HG02885 (cell line): ENCODE data around the gene SAMD4A.

ENCODE experiments used
- ATAC-seq: cut with Tn5 transposase; IDR thresholded peaks from one replicate; pipeline ENCODE4 v1.9.1; 2021; ENCODE audit warnings: mild to moderate bottlenecking; ENCODE audit not compliant: unreplicated experiment, poor library complexity

The SAMD4A gene

DNA sequence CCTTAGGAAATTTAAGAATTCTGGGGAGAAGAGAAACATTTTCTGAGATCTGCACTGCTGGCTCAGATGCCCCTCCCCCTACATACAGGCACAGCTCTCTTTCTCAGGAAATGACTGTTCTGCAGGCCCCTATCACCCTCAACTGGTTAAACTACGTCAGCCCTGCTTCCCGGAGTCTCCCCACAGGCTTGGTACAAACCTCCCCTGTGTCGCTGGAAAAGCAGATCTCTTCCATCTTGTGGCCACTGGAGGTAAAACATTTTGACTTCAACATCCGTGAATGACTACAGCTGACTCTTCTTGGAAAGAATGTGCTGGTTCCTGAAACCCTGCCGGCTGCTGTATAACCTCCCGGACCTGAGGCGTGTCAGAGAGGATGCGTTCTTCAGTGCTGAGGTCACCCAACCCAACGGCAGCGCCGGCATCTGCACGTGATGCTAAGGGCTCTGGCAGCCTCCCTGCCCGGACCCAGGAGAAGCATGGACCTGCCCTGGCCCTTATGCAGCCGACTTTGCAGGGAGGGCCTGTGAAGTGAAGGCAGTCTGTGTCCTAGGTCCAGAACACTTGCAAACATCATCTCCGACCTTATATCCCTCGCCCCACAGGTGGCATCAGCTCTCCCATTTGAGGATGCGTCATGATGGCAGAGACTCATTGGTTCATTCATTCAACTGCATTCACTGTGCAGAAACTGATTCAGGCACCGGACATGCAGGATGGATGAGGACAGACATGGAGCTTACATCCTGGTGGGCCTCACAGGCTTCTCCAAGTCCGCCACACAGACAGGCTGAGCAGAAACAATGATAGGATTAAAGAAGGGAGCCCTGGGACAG lies 206.5 kb downstream of the SAMD4A start:
- ATAC-seq = peak; percentile 59

DNA sequence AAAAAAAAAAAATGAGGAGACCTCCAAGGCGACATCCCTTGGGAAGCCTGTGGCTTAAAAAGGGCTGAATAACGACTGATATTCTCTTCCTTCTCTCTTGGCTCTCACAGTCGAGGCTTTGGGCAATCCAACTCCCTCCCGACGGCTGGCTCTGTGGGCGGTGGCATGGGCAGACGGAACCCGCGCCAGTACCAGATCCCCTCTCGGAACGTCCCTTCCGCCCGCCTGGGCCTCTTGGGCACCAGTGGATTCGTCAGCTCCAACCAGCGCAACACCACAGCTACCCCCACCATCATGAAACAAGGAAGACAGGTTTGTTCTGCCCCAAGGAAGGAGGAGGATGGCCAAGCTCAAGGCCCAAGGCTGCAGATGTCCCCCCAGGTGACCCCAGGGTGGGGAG lies 207.9 kb downstream of the SAMD4A start:
- ATAC-seq = no peak

DNA sequence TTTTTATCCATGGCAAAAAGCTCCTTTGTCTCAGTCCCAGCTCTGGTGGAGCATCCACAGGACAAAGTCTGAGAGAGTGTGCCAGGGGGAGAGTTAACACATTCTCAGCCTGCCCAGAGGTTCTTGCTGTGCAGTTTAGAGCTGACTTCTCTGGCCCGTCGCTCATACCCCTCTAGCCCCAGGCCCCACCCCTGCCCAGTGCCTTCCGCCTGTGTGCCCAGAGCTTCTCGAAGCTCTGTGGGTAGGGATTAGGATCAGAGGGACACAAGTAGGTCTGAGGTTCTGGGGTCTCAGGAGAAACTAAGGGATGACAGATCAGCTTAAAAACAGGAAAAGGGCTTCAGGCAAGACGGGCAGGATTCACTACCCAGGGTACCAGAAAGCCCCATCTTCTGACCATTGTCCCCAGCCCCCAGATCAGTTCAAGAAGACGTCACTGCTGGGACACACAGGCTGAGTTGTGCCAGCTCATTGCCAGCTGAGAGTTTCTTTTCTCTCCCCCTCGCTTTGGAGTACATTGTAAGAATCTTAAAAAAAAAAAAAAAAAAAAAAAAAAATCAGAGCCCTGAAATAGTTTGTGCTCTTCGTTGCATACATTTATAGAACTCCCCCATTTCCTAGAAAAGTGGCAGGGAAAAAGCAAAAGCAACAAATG lies 208.7 kb downstream of the SAMD4A start:
- ATAC-seq = no peak

DNA sequence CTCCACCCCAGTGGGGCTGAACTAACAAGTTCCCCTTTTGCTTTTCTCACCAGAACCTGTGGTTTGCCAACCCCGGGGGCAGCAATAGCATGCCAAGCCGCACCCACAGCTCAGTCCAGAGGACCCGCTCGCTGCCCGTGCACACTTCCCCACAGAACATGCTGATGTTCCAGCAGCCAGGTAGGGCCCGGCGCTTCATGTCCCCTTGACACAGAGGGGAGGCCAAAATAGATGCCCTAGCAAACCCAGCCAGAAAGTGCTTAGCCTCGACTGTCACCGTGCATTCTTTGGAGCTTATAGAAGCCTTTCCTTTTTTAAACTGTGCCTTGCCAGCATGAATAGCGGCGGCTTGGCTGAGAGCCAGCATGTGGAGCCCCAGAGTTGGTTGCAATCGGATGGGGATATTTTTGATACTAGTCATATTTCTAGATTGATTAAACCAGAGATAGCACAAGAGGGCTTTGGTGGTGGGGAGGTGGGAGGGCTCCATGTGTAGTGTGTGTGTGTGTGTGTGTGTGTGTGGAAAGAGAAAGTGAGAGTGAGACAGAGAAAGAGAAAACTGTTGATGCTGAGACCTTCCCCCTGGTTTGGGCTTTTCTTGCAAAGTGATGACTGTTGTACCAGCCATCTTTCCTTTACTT lies 209.6 kb downstream of the SAMD4A start:
- peak; percentile 30 for ATAC-seq

DNA sequence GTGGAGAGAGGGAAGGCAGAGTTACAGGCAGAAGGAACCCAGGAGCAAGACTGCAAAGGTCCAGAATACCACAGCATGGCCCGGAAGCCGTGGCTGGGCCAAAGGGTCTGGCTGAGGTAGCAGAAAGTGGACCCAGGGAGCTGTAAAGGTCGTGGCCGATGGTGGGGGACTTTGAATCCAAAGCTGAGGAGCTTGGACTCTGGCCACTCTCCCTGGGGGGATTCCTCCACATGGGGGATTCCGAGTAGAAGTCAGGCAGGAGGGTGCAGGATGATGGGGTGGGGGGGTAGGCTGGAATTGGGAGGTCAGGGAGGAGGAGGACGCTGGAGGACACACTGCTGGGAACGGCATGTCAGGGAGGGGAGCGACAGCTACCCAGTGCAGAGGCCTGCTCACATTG lies 210.5 kb downstream of the SAMD4A start:
- no peak for ATAC-seq

DNA sequence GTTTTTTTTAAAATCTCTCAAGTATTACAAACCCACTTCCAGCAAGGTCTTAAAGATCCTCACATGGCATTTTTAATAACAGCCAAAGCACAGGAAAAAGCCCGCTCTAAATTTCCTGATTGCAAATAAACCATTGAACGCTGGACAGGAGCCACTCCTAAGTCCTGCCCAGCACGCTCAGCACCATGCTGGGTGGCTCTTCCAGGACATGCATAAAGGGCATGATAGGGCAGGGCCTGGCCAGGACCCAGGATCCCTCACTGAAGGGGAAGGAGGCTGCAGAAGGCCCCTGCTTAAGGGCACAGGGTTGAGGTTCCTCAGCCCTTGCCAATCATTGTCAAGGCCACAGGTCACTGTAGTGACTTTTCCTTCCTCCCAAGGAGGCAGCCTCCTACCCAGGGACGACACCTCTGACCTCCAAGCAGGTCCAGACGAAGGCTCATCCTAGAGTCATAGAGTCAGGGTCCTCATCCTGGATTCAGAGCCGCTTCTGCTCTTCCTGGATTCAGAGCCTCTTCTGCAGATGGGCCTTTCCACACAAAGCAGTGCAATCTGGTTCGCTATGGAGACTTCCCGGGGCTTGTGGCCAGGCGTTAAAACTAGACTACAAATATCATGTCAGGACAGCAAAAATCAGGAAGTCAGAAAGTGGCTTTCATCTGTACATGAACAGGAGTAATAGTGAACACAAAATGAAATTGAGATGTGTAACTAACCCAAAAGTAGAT lies 211.9 kb downstream of the SAMD4A start:
- no peak for ATAC-seq

DNA sequence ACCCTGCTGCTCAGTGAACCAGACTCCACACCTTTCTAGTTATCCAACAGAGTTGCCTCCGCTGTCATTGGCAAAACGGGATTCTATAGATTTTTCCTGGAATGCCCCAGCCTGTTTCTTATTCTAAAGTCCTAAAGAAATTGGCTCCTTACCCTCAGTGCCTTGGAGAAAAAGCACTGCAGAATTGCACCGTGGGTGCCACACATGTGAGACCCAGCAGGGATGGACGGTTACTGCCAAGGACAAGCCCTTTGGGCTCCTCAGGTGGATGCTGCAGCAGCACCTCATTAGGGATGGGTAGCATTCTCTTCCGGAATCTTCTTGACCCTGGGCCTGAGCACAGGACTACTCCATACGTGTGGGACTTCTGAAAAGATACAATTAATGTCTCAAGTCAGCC lies 214.2 kb downstream of the SAMD4A start:
- no peak for ATAC-seq

DNA sequence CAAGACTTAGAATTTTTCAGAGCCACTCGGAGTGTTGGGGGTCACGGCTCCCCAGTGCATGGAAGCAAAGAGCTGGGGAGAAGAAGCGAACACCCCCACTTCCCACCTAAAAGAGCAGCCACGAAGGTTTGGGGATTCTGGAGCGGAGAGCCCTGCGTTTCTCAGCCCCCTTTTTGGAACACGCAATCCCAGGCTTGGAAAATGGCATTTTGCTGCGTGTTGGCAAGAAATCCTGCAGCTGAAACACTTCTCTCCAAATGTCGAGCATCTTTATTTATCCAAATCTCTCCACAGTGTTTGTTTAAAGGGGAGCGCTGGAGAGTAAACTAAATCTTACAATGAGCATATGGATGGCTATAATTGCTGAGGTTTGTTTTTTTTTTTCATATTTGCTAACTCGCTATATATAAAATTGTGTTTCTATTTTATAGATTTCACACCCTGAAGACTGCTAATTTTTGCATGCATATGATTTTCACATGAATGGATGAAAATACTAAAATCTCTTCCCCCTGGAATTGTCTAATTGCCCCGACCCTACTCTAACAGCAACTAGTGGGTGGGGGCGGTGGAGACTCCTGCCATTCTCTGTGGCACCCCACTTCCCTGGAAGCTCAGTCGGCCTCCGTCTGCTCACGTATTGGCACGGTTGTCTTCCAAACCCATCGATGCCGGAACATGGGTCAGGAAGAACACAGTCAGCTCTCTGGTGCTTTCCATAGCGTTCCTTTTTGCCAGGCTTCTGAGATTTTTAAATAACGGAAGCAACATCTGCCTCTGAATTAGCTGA lies 215.2 kb downstream of the SAMD4A start:
- no peak for ATAC-seq

DNA sequence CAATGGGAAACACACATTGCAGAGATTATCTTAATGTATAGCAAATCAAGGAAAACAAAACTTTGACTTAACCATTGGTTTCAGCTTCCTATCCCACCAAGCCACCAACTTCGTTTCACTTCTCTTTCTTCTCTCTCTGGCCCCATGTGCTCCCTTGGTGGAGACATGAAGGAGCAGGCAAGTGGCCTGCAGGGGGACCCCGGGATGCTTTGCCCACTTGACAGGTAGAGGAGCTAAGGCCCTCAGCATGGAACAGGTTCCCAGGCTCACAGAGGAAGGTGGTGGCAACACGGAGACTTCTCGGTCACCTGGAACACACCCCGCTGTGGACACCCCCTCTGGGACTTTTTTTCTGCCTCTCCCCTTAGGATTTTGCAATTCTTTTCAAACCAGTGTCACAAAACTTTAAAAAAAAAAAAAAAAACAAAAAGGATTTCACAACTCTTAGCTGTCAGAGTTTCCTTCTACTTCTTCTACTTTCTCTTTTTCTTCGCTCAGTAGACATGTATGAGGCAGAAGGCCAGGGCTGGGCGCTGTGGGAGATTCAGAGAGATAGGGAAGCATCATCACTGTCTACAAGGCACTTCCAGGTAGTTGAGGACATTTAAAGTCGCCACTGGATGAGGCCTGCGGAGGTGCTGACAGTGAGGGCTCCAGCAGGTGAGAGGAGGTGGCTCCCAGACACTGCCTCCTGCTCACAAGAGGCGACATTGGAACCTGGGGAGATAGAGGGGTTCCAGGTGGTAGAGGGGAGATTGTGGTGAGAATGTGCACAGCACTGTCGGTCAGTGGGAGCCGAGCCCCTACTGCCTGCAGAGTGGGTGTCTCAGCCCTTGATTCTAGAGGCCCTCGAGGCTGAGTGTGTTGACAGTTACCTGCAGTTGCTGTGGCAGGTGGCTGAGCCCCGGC lies 216.1 kb downstream of the SAMD4A start:
- peak; percentile 96 for ATAC-seq

DNA sequence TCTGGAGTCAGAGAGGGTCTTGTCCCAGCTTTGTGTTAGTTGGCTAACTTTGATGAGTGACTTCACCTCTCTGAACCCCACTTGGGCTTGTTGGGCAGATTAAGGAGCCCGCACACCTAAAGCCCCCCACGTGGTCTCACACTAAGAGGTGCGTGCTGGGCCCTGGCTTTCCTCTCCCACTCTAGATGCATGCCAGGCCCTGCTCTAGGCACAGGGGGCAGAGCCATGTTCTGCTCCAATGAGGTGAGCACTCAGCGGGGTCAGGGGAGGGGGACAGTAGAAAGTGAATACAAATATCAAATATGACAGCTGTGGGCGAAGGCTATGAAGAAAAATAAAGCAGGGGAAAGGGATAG lies 216.7 kb downstream of the SAMD4A start:
- no peak for ATAC-seq

DNA sequence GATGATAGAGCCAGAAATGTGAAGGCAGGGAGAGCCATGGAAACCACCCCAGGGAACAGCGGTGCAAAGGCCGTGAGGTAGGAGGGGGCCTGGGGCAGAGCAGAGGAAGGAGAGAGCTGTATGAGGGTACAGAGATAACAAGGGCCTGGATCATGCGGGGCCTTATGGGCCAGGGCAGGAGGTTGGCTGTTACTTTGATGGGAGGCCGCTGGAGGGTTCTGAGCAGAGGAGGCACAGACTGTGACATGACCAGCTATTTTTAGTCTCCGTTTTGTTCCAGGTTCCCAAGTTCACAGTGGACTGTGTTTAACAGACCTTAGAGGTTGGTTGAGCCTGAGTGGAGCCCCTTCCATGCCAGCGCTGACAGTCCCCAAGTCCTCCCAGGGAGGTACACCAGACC lies 217.1 kb downstream of the SAMD4A start:
- no peak for ATAC-seq

DNA sequence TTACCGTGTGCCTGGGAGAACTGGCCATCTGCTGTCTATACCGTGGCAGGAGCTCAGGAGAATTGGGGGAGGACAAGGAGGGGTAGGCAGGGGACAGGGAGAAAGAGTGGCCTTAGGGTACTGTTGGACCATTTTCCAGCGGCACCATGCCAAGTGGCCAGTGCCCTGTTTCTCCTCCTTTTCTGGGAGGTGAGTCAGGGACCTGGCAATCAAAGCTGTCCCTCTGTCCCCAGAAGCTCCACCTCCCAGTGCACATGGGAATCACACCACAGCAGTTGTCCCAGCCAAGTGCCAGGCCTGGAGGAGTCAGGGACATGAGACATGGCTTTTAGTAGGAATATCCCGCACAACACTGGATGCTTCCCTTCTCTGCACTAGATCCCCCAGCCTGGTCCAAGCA lies 217.7 kb downstream of the SAMD4A start:
- no peak for ATAC-seq

GRCh38 chr14:54785136-54785777 lies 218.3 kb downstream of the SAMD4A start:
- no peak for ATAC-seq

DNA sequence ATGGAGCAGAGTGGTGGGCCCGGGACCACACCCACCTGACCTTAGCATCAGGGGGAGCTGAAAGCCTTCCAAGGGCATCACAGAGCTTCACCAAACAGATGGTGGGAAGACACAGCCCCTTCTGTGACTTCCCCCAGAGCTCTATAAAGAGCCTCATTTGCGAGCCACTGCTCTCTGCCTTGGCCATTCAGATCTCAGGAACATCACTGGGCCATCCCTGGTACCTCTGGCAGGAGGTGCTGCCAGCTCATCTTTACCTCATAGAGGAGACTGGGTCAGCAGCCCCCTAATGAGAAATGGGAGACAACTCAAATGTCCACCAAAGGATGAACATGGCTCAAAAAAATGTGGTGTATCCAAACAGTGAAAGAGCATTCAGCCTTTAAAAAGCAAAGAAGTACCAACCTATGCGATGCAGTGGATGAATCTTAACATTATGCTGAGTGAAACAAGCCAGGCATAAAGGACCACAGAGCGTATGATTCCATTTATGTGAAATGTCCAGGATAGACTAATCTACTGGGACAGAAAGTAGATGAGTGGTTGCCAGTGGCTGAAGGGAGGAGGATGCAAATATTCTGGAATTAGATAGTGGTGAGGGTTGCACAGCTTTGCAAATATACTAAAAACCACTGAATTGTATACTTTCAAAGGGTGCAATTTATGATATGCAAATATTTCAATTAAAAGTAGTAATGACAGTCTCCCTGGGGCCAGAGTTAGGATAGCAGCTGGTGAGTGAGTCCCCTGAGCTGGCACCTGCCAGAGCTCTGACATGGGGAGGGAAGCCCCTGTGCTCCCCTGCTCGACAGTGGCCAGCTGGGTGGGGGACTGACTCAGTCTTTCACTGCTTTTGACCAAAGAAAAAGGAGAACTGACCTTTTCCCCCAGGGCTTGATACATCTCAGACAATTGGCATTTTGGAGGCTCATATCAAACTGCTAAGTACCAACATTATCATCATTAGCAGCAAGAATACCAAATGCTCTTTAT lies 219.1 kb downstream of the SAMD4A start:
- no peak for ATAC-seq

DNA sequence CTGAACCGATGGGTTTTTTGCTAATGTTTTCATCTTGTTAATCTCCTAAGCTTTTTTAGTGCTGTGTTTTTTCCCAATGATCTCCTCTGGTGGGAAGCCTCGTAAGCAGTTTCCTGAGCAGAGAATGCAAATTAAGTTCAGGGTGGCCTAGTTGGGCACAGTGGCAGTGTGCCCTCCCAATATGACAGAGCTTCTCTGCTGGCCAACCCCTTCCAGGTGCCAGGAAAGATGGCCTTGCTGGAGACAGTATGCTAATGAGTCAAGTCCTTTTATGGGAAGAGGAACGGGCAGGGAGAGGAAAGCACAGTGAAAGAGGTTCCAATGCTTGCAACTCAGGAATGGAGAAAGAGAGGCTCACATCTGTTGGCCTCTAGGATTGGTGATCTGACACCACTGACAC lies 219.9 kb downstream of the SAMD4A start:
- no peak for ATAC-seq

GRCh38 chr14:54787261-54787660 lies 220.3 kb downstream of the SAMD4A start:
- no peak for ATAC-seq

GRCh38 chr14:54788701-54789100 lies 221.8 kb downstream of the SAMD4A start:
- no peak for ATAC-seq
